GM18526 (cell line): ENCODE data around the gene XPNPEP2.

Experiments
- POLR2A ChIP-seq: IDR thresholded peaks from 3 replicates; pipeline ENCODE4 v1.6.1; 2011; ENCODE audit not compliant: insufficient read length; ENCODE audit errors: extremely low read depth

XPNPEP2 gene

DNA sequence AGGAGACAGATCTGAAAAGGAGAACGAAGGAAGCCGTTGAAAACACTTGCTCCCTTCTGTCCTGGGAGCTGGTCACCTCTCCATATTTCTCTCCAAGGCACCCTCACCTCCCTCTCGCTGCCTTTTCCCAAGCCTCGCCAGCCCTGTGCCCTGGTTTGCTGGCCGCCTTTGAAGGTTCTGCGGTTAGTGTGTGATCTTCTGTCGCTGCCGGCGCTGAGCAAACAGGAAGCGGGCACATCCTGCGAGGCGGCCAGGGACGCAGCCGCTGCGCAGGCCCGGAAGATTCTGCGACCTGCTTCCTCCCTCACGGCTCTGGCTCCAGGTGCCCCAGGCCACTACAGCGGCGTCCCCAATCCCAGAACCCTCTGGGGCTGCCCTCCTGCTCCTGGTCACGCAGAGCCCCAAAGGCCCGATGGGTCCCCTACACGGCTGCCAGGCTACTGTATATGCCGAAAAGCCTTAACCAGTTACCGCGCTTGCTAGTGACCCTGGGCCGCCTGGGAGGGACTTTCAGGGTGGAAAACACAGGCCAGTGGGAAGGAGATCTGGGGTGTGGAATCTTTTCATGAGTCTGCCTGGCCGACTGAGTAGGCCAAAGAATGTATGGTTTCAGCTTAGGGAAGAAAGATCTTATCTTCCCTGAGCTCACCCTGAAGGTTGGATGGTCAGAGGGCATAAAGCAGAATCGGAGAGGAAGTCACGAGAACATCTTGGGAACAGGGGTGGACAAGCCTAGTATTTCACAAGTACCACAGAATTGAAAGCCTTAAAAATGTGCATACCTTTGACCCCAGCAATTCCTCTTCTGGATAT, 38.6 kb downstream of the XPNPEP2 start:
- peak; percentile 66 for TF ChIP-seq POLR2A

DNA sequence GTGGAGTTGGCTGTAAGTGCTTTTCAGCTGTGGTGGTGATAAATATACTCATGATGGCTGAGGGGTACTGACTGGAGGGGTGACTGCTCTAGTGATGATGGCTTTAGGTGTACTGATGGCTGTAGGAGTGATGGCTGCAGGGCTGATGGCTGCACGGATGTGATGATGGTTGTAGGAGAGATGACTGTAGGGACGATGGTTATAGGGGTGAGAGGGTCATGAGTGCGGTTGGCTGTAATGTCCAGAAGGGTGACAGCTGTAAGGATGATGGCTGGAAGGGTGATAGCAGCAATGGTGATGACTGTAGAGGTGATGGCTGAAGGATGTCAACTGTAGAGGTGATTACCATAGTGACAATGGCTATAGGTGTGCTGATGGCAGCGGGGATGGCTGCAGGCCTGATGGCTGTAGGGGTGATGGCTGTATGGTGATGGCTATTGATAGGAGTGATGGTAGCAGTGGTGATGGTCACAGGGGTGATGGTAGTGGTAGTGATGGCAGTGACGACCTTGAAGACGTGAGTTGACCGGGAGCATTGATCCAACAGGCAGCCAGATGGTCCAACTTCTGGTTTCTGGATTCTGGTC, 40.4 kb downstream of the XPNPEP2 start:
- TF ChIP-seq POLR2A: no peak

- TF ChIP-seq POLR2A: peak; percentile 83
Measured at GRCh38 chrX:129779747-129780146, 41.0 kb downstream of the XPNPEP2 start, which contains the start of gene SASH3. Gene SASH3 (plus strand): TSS chrX:129779949. CDS start chrX:129780098, 149 bp downstream.

DNA sequence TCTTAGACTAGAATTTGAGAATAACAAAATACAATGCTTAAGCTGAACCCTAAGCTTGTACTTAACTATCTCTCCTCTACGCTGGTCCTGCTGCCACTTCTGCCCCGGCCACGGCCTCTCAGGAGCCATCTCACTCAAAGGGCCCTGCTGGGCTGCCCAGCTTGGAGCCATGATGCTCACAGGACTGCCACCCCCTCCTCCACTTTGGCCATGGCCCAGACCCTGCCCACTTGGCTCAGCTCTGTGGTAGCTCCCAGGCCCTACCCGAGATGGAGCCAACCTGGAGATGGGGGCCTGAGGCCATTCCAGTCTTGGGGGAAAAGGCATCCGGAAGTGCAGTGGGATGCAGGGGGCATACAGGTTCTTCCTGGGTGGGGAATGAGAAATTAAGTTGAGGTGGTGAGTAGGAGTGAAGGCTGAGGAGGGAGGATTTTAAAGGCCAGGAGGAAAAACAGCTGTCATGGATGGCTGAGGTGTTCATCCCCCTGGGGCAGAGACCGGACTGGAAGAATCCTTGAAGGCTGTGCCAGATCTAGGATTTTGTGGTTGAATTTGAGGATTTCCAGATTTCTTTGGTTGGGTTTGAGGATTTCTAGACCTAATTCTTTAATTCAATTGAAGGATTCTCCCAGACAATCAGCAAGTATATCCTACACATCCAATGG, 41.8 kb downstream of the XPNPEP2 start:
- TF ChIP-seq POLR2A: no peak

DNA sequence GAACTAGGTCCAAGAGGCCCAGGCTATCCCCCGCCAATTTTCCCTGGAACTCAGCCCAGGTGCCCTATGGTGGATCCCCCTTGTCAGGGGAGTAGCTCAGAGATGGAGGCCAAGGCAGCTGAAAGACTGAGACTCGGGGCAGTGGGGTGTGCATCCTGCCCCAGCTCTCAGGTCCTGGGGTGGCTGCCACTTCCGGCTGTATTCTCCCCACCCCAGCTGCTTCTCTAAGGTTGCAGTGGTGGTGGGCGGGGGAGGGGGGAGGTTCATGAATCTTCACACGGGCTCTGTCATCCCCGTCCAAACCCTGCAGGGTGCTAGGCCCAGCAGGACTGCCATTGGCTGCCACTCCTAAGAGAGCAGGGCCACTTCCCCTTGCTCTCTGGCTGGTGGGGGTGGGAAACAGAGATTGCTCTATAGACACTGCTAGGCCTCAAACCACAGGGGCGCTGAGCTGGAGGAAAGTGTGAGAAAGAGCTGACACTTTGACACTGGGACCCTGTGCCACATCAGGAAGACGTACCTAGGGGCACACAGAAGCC, 42.4 kb downstream of the XPNPEP2 start:
- TF ChIP-seq POLR2A: peak; percentile 62

DNA sequence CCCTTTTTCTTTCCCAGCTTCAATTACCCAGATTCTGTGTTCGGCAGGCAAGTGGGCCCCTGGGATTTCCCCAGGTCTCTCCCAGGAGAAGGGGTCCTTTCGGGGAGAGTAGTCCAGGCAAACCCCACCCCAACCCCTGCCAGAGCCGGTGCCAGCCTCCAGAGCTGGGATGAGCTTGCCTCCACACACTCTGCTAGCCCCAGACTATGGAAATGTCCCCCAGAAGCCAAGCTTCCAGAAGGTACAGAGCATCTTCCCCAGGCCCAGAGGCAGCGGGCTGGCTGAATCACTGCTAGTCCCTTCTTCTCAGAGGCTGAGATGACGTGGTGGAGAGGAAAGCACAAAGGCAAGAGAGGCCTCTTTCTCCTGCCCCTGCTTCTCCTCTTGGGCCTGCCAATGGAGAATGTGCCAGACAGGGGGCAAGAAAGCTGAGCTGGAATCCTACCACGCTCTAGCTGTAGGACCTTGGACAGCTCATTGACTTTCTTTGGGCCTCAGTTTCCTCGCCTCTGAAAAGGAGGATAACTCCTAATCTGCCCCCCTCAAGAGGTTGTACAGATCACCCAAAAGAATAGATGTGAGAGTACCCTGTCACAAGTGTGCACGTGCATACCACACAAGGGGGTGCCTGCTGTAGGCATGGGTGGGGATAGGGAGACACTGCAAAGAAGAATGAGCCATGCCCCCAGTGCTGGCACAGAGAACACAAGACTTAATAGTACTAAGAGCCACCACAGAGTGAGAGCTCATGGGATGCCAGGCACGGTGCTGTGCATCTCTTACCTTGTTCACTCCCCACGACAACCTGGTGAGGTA, 43.1 kb downstream of the XPNPEP2 start:
- no peak for TF ChIP-seq POLR2A

DNA sequence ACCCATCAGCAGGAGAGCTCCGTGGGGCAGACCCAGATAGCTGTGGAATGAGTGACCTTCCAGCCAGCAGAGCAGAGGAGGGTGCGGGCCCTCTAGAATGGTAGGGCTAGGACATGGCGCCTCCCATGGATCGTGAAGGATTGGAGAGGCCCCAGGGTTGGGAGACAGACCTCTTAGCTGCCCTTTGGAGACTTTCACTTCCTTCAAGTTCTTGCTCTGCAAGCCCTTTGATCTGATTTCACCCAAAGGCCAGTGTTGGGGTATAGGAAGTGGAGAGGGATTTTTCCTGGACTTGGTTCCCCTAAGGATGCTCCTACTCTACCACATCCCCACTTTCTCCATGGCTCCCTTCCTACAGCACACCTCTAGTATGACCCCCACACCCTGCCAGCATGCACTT, 43.9 kb downstream of the XPNPEP2 start:
- TF ChIP-seq POLR2A: no peak

DNA sequence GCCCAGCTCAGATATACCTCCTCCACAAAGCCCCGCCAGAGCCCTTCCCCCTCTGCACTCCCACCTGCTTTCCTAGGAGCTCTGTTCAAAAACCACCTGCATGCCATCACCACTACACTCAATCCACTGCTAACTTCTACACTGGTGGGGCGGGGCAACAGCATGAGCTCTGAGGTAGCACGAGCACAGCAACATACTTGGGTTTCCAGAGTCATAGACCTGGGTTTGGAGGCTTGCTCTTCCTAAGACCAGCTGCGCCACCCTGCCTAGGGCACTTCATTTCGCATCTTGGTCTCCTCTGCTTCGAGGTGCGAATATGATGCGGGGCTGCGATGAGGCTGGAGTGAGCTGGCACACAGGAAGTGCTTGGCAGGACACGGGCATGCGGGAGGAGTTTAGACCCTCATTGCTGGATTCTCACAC, 44.5 kb downstream of the XPNPEP2 start:
- no peak for TF ChIP-seq POLR2A

DNA sequence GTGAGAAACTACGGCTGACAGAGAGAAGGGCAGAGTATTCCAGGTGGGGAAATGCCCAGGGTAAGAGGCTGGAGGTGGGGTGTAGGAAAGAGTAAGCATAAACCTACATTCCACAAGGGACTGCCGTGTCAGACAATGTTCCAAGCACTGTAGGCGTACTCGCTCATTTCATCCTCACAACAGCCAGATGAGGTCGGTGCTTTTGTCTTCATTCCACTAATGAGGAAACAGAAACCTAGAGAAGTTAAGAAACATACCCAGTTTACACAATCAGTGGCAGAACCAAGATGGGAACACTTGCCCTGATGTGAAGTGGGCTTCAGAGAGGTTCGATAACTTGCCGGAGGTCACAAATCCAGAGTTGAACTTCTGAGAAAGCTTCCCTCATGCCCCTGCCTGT, 45.6 kb downstream of the XPNPEP2 start:
- no peak for TF ChIP-seq POLR2A

DNA sequence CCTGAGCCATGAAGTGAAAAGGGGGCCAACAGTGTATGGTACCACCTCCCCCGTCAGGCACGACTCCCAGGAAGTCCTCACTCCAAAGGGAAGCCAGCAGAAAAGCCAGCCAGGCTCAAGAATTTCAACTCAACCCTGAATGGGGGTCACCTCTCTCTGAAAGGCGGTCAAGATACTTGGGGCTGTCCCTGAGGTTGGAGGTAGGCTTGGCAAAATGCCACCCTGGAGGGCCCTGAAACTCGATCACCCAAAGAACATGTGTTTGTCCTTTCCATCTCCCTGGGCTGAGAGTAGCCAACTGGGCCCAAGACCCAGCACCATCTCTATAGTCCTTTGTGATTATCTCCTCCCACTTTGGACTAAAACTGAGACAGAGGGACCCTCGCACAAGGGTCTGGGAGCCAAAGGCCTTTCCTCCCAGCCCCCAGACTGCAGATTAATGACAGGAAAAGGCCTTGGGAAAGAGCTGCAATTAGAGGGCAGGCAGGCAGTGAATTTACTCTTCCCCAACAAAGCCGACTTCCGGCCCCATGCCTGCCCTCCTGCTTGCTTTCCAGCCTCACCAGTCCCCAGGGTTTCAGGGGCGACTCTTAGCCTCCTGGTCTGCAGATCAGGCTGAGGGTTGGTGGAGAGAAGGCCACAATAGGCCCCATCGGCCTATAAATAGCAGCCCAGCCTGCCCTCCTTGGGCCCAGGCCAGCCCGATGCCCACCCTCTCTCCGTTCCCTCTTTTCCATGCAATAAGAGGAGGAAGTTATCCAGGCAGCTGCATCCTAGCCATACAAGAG, 46.6 kb downstream of the XPNPEP2 start:
- no peak for TF ChIP-seq POLR2A

DNA sequence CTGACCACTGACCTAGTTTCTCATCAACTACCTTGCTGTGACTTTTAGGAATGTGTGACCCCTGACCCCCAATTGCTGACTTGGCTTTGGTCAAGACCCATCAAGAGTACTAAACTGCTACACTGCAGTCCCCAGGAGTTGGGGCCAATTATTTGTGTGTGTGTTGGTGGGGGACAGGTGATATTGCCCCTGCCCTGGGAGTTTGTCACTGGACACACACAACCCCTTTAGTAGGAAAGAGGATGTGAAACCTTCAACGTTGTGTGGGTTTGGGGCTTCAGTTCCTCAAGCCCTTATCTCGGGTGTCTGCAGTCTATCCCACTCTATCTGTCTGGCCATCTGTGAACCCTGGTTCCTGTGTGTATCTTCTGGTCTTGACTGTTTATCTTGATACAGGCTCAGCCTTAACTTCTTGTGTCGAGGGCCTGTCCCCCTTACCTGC, 47.5 kb downstream of the XPNPEP2 start:
- TF ChIP-seq POLR2A: no peak

DNA sequence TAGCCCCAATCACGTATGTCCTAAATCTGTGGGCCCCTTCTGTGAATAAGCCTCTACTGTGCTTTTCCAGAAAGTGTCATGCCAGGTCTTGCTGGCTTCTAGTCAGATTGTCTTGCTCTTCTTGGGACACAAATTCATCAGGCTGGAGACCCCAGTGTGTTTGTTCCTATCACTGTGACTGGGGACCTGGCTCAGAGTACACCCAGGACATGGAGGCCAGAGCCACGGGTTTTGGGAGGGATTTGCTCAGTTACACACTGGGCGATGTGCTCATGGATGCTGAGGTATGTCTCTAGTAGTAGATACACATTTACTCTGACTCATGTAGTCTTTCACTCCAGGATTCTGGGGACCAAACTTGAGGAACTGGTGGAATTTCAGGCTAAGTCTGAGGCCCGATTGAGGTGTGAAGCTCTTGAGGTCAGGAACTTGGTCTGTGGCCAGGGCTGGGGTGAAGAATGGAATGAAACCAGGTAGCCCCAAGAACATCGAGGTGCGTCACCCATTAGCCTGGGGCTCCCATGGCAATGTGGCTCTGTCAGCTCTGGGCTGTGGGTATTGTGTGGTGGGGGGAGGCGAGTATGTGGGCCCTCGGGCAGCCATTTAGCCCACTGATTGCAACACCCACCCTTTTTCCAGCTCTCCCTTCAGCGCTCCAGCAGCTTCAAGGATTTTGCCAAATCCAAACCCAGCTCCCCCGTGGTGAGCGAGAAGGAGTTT, 48.7 kb downstream of the XPNPEP2 start:
- TF ChIP-seq POLR2A: no peak

- no peak for TF ChIP-seq POLR2A
Measured at GRCh38 chrX:129788527-129788926, 49.7 kb downstream of the XPNPEP2 start.
